Memory B cell (primary cell): ENCODE measurements around the gene PDXP.
A peak's percentile ranks its signal among the peaks of the same experiment; 100 is the strongest.
"Not testable (repeated sequence)": the region's sequence is repeated elsewhere in the genome, so short reads cannot be mapped to it uniquely, and the experiment has no call there.

Source experiments
- ATAC-seq: fragments of 150-1000 bp; cut with Tn5 transposase; 2 replicates; pipeline ENCODE4 v1.10.0; 2021; ENCODE audit warnings: low read depth, mild to moderate bottlenecking, moderate library complexity
- DNase-seq, 2 donors: peaks; one replicate each; pipeline ENCODE4 v3.0.0; 2022; ENCODE audit warnings: low spot score in 2 of 2
- H3K27ac Mint-ChIP-seq: one replicate; pipeline ENCODE4 v1.8.0; 2022; ENCODE audit warnings: mild to moderate bottlenecking, moderate library complexity, mixed read lengths
- H3K27me3 Mint-ChIP-seq: one replicate; pipeline ENCODE4 v1.8.0; 2022; ENCODE audit warnings: mixed read lengths
- H3K36me3 Mint-ChIP-seq: one replicate; pipeline ENCODE4 v1.8.0; 2022; ENCODE audit warnings: mild to moderate bottlenecking, mixed read lengths
- H3K4me1 Mint-ChIP-seq: one replicate; pipeline ENCODE4 v1.8.0; 2022; ENCODE audit warnings: mixed read lengths
- H3K4me3 Mint-ChIP-seq: one replicate; pipeline ENCODE4 v1.8.0; 2022; ENCODE audit warnings: mild to moderate bottlenecking, moderate library complexity, mixed read lengths
- H3K9me3 Mint-ChIP-seq: one replicate; pipeline ENCODE4 v1.8.0; 2022; ENCODE audit warnings: mixed read lengths

PDXP gene

DNA sequence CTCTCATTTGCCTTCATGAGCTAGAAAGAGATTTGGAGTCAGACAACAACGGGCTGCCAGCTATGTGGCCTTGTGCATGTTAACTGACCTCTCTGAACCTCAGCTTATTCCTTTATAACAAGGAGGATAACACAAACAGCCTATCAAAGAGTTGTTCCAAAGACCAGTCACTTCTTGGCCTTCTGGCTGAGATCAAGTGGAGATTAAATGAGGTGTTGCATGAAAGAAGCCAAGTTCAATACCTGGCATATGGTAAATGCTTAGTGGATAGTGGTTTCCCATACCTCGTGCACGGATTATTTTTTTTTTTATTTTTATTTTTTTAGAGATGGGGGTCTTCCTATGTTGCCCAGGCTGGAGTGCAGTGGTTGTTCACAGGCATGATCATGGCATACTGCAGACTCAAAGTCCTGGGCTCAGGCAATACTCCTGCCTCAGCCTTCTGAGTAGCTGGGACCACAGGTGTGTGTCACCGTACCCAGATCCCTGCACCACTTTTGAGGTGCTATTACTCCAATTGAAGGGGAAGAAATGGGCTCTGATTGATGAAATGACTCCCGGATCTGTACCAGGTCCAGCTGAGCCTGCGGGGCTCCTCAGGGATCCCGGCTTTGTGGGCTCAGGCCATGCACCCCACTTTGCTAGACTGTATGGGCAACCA lies 21.8 kb downstream of the PDXP start:
- no peaks in the 10 kb centered on the region for H3K9me3 Mint-ChIP-seq
- DNase-seq = no peak

DNA sequence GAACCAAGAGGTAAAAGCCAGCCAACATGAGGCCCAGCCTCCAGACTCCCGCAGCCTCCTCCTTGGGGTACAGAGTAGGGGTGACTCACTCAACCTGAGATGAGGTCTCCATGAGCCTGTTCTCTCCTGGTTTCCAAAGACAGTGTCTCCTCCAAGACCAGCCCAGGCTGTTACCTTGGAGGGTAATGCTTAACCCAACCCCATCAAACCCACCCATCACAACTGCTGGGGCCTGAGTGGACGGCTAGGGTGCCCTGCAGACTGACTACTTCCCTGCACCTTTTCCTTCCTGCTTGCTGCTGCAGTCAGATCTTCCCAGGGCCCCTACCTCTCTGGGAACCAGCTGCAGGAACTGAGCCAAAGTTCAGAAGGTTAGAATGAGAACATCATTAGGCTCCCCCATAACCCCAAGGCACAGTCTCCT lies 22.5 kb downstream of the PDXP start:
- H3K36me3 Mint-ChIP-seq = peaks cover 5% of the 10 kb centered on the region
- peak overlapping the region; percentile 40 for H3K27ac Mint-ChIP-seq
- H3K9me3 Mint-ChIP-seq = no peaks in the 10 kb centered on the region
- ATAC-seq = no peak
- peaks cover 18% of the 10 kb centered on the region for H3K4me1 Mint-ChIP-seq
- no peak overlapping the region for H3K4me3 Mint-ChIP-seq
- H3K27me3 Mint-ChIP-seq = no peaks in the 10 kb centered on the region
- no peak for DNase-seq

More for the DNA sequence above, 21.8 kb downstream of the PDXP start:
- Mint-ChIP-seq H3K27ac (peak overlapping the region; percentile 71), H3K27me3 (no peaks in the 10 kb centered on the region), H3K36me3 (peaks cover 5% of the 10 kb centered on the region), H3K4me1 (peaks cover 17% of the 10 kb centered on the region), H3K4me3 (no peak overlapping the region)
- ATAC-seq = no peak

GRCh38 chr22:37681556-37682049 lies 23.1 kb downstream of the PDXP start:
- peak overlapping the region; percentile 40 for H3K27ac Mint-ChIP-seq
- peaks cover 19% of the 10 kb centered on the region for H3K4me1 Mint-ChIP-seq
- H3K4me3 Mint-ChIP-seq = no peak overlapping the region
- no peaks in the 10 kb centered on the region for H3K27me3 Mint-ChIP-seq
- ATAC-seq = peak; percentile 11
- H3K36me3 Mint-ChIP-seq = peaks cover 5% of the 10 kb centered on the region
- no peaks in the 10 kb centered on the region for H3K9me3 Mint-ChIP-seq
- peak; percentile 65 to 70 for DNase-seq

- no peaks in the 10 kb centered on the region for H3K27me3 Mint-ChIP-seq
Observed at GRCh38 chr22:37684803-37685615, 26.5 kb downstream of the PDXP start.

GRCh38 chr22:37686002-37686982 lies 27.8 kb downstream of the PDXP start, which contains the start of gene NOL12:
NOL12 (plus strand) TSS chr22:37686343; CDS start chr22:37686393, 50 bp downstream.
- DNase-seq = peak; percentile 78 to 85
- H3K4me3 Mint-ChIP-seq = peak within 1 kb of the TSS; percentile 99
- H3K27ac Mint-ChIP-seq = peak within 1 kb of the TSS; percentile 98
- no peaks in the 10 kb centered on the region for H3K9me3 Mint-ChIP-seq
- H3K36me3 Mint-ChIP-seq = peaks cover 10% of the 10 kb centered on the region
- H3K27me3 Mint-ChIP-seq = no peaks in the 10 kb centered on the region
- peak; percentile 87 for ATAC-seq
- peaks cover 23% of the 10 kb centered on the region for H3K4me1 Mint-ChIP-seq

More at GRCh38 chr22:37684803-37685615, 26.5 kb downstream of the PDXP start:
- peak overlapping the region; percentile 99 for H3K4me3 Mint-ChIP-seq
- H3K9me3 Mint-ChIP-seq = no peaks in the 10 kb centered on the region
- peak overlapping the region; percentile 98 for H3K27ac Mint-ChIP-seq
- H3K36me3 Mint-ChIP-seq = peaks cover 8% of the 10 kb centered on the region
- DNase-seq (no peak), ATAC-seq (peak; percentile 28)
- peaks cover 27% of the 10 kb centered on the region for H3K4me1 Mint-ChIP-seq

- no peak for ATAC-seq
- H3K27me3 Mint-ChIP-seq = no peaks in the 10 kb centered on the region
- peaks cover 19% of the 10 kb centered on the region for H3K36me3 Mint-ChIP-seq
- H3K27ac Mint-ChIP-seq = no peak overlapping the region
- no peak overlapping the region for H3K4me3 Mint-ChIP-seq
- DNase-seq = no peak
- peaks cover 18% of the 10 kb centered on the region for H3K4me1 Mint-ChIP-seq
- H3K9me3 Mint-ChIP-seq = no peaks in the 10 kb centered on the region
Observed at GRCh38 chr22:37690407-37690806, 31.9 kb downstream of the PDXP start.

DNA sequence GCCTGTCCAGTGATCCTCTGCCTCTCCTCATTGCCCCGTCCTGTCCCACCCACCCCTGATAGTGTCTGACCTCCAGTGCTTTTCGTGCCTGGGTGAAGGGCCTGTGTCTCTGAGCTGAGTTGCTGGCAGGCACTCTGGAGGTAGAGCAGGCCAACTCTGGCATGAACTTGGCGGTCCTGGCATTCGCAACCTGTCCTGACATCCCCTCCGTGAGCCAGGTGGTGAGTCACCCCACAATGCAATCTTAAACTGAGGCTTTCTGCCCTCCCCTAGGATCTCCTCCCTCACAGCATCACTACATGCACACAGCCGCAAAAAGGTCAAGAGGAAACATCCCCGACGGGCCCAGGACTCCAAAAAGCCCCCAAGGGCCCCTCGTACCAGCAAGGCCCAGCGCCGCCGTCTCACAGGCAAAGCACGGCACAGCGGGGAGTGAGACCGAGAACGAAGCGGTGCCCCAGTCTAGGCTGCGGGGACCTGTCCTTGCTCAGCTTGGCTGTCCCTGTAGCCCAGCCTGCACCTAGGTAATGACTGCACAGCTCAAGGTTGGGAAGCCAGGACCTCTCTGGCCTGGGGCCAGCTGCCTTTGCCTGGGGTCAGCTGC lies 32.5 kb downstream of the PDXP start:
- peaks cover 19% of the 10 kb centered on the region for H3K36me3 Mint-ChIP-seq
- H3K4me1 Mint-ChIP-seq = peaks cover 17% of the 10 kb centered on the region
- H3K27ac Mint-ChIP-seq = no peak overlapping the region
- no peak overlapping the region for H3K4me3 Mint-ChIP-seq
- H3K27me3 Mint-ChIP-seq = no peaks in the 10 kb centered on the region
- DNase-seq = no peak
- no peak for ATAC-seq
- no peaks in the 10 kb centered on the region for H3K9me3 Mint-ChIP-seq

DNA sequence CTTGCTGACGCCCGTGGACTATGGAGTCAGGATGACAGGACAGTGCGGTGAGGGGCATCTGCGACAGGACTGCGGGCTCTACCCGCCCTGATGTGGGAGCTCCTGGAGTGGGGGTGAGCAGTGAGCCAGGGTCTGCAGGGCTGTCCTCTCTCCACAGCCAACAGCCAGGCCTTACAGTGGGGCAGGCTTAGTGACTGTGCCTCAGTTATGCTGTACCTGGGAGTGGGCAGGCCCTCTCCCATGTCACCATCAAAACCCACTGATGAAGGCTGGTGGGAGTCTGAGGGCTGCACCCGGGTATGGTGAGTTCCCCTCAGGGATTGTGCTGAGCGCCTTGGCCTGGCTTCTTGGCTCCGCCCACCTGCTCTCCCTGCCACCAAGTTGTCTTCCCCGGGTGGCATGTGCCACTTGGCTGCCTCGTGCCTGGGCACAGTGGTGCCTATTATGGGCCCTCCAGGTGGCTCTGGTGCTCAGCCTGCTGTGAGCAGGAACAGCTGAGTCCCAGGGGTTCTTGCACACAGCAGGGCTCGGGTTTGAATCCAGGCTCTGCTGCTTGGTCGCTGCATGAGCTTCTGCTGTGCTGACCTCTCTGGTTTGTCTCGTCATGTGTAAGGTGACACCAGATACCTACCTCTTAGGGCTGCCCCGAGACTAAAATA lies 34.2 kb downstream of the PDXP start:
- Mint-ChIP-seq H3K4me1 (peaks cover 19% of the 10 kb centered on the region), H3K4me3 (no peak overlapping the region), H3K9me3 (no peaks in the 10 kb centered on the region), H3K36me3 (peaks cover 20% of the 10 kb centered on the region), H3K27ac (no peak overlapping the region), H3K27me3 (no peaks in the 10 kb centered on the region)
- DNase-seq (no peak), ATAC-seq (no peak)

- ATAC-seq, H3K9me3 Mint-ChIP-seq, H3K4me3 Mint-ChIP-seq, H3K27ac Mint-ChIP-seq, DNase-seq, H3K27me3 Mint-ChIP-seq: not testable (repeated sequence)
- peaks cover 12% of the 10 kb centered on the region for H3K4me1 Mint-ChIP-seq
- peaks cover 12% of the 10 kb centered on the region for H3K36me3 Mint-ChIP-seq
Observed at GRCh38 chr22:37694131-37694530, 35.6 kb downstream of the PDXP start.

DNA sequence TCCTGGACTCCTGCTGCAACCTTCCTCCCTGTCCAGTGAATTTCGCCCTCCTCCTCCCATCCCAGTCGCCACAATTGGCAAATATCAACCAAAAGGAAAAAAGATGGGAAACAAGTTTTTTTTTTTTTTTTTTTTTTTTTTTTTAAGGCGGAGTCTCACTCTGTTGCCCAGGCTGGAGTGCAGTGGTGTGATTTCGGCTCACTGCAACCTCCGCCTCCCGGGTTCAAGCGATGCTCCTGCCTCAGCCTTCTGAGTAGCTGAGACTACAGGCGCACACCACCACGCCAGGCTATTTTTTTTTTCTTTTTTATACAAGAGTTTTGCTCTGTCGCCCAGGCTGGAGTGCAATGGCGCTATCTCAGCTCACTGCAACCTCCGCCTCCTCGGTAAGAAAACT lies 37.7 kb downstream of the PDXP start:
- H3K27ac Mint-ChIP-seq, H3K36me3 Mint-ChIP-seq, ATAC-seq: not testable (repeated sequence)

GRCh38 chr22:37696657-37697537 lies 38.4 kb downstream of the PDXP start, which contains the start of gene TRIOBP:
TRIOBP (plus strand) TSS chr22:37697048; CDS start chr22:37701366, 4,318 bp downstream.
- DNase-seq (peak; percentile 42 to 65), ATAC-seq (peak; percentile 99)
- Mint-ChIP-seq H3K27me3 (no peaks in the 10 kb centered on the region), H3K9me3 (no peaks in the 10 kb centered on the region), H3K36me3 (peaks cover 10% of the 10 kb centered on the region), H3K4me3 (peak within 1 kb of the TSS; percentile 32), H3K27ac (no peak within 1 kb of the TSS), H3K4me1 (peaks cover 12% of the 10 kb centered on the region)

More for the DNA sequence above, 37.7 kb downstream of the PDXP start:
- H3K27me3 Mint-ChIP-seq, H3K9me3 Mint-ChIP-seq, DNase-seq: not testable (repeated sequence)
- H3K4me1 Mint-ChIP-seq = peaks cover 12% of the 10 kb centered on the region
- H3K4me3 Mint-ChIP-seq = peak overlapping the region; percentile 32

GRCh38 chr22:37697538-37697835 lies 39.0 kb downstream of the PDXP start:
- no peak overlapping the region for H3K4me3 Mint-ChIP-seq
- H3K27ac Mint-ChIP-seq = no peak overlapping the region
- no peak for ATAC-seq
- peaks cover 7% of the 10 kb centered on the region for H3K36me3 Mint-ChIP-seq
- DNase-seq = no peak
- H3K9me3 Mint-ChIP-seq = no peaks in the 10 kb centered on the region
- H3K4me1 Mint-ChIP-seq = peaks cover 12% of the 10 kb centered on the region
- no peaks in the 10 kb centered on the region for H3K27me3 Mint-ChIP-seq
